HepG2 (cell line): Measurements from ENCODE around the gene RAB2B. TPM values are rescaled to one million over a fixed set of nuclear protein-coding genes. Genes with fewer than 3 reads are reported as not detected.

Experiments used
- ARID3A ChIP-seq: IDR thresholded peaks from 2 replicates; pipeline ENCODE4 v1.6.1; 2012; ENCODE audit warnings: low read depth, low read length, improper control_type of control experiment
- ATRX ChIP-seq: sonication (generic); formaldehyde crosslinking; IDR thresholded peaks from 2 replicates; pipeline ENCODE4 v1.4.0; 2020; ENCODE audit warnings: missing genetic modification reagents, borderline replicate concordance
- CAMTA2 ChIP-seq: sonication (generic); formaldehyde crosslinking; IDR thresholded peaks from 2 replicates; pipeline ENCODE4 v1.4.0; 2020; ENCODE audit warnings: mild to moderate bottlenecking, missing genetic modification reagents, borderline replicate concordance
- CCAR2 ChIP-seq: fragments of 200-400 bp; formaldehyde crosslinking; optimal IDR thresholded peaks from 2 replicates; pipeline ENCODE3; 2018; ENCODE audit warnings: low read depth, mild to moderate bottlenecking, low read length, moderate library complexity
- CHCHD3 ChIP-seq: sonication (generic); formaldehyde crosslinking; IDR thresholded peaks from 2 replicates; pipeline ENCODE4 v1.8.0; 2022; ENCODE audit warnings: mild to moderate bottlenecking, missing genetic modification reagents, moderate library complexity
- CHD2 ChIP-seq: IDR thresholded peaks from 2 replicates; pipeline ENCODE4 v1.6.1; 2011; ENCODE audit warnings: low read depth, low read length, improper control_type of control experiment
- MEIS1 ChIP-seq: sonication (generic); formaldehyde crosslinking; IDR thresholded peaks from 2 replicates; pipeline ENCODE4 v1.9.0; 2021; ENCODE audit warnings: mild to moderate bottlenecking, missing genetic modification reagents, moderate library complexity, borderline replicate concordance
- NBN ChIP-seq: fragments of 450-650 bp; conservative IDR thresholded peaks from 2 replicates; pipeline ENCODE4 v1.6.1; 2017
- NR1H2 ChIP-seq: sonication (generic); formaldehyde crosslinking; IDR thresholded peaks from 2 replicates; pipeline ENCODE4 v1.8.1; 2022; ENCODE audit warnings: low read depth, missing genetic modification reagents, borderline replicate concordance
- PHF21A ChIP-seq: sonication (generic); formaldehyde crosslinking; IDR thresholded peaks from 2 replicates; pipeline ENCODE4 v1.5.0; 2020; ENCODE audit warnings: mild to moderate bottlenecking, missing genetic modification reagents
- REST ChIP-seq, 2 experiments: IDR thresholded peaks; 2 replicates each; pipeline ENCODE4 v1.6.1; 2011 to 2012; ENCODE audit warnings: low read length in 2 of 2, borderline replicate concordance in 1 of 2, low read depth in 1 of 2, mild to moderate bottlenecking in 1 of 2, moderate library complexity in 1 of 2
- SMARCE1 ChIP-seq: fragments of 450-650 bp; IDR thresholded peaks from 2 replicates; pipeline ENCODE4 v1.6.1; 2017; ENCODE audit warnings: borderline replicate concordance
- SRSF1 ChIP-seq: fragments of 200-400 bp; formaldehyde crosslinking; optimal IDR thresholded peaks from 2 replicates; pipeline ENCODE3; 2017; ENCODE audit warnings: mild to moderate bottlenecking, low read depth, low read length, moderate library complexity
- ZBTB21 ChIP-seq: sonication (generic); formaldehyde crosslinking; IDR thresholded peaks from 2 replicates; pipeline ENCODE4 v1.4.0; 2020; ENCODE audit warnings: missing genetic modification reagents
- ZFX ChIP-seq: sonication (generic); formaldehyde crosslinking; IDR thresholded peaks from 2 replicates; pipeline ENCODE4 v1.4.0; 2020; ENCODE audit warnings: mild to moderate bottlenecking, low read depth, missing genetic modification reagents, moderate library complexity
- ZNF251 ChIP-seq: sonication (generic); formaldehyde crosslinking; IDR thresholded peaks from 2 replicates; pipeline ENCODE4 v1.9.0; 2021; ENCODE audit warnings: mild to moderate bottlenecking, missing genetic modification reagents
- ZNF331 ChIP-seq: sonication (generic); formaldehyde crosslinking; IDR thresholded peaks from 2 replicates; pipeline ENCODE4 v1.4.0; 2020; ENCODE audit warnings: missing genetic modification reagents
- ZNF354B ChIP-seq: sonication (generic); formaldehyde crosslinking; IDR thresholded peaks from 2 replicates; pipeline ENCODE4 v1.8.0; 2022; ENCODE audit warnings: mild to moderate bottlenecking, missing genetic modification reagents
- ZNF382 ChIP-seq: sonication (generic); formaldehyde crosslinking; IDR thresholded peaks from 2 replicates; pipeline ENCODE4 v1.5.0; 2020; ENCODE audit warnings: missing genetic modification reagents, mild to moderate bottlenecking, borderline replicate concordance
- ZNF572 ChIP-seq: sonication (generic); formaldehyde crosslinking; IDR thresholded peaks from 2 replicates; pipeline ENCODE4 v1.5.1; 2020; ENCODE audit warnings: mild to moderate bottlenecking, missing genetic modification reagents
- ZNF724P ChIP-seq: sonication (generic); formaldehyde crosslinking; IDR thresholded peaks from 2 replicates; pipeline ENCODE4 v1.8.0; 2022; ENCODE audit warnings: missing genetic modification reagents, borderline replicate concordance
- ZNF776 ChIP-seq: sonication (generic); formaldehyde crosslinking; IDR thresholded peaks from 2 replicates; pipeline ENCODE4 v1.4.0; 2020; ENCODE audit warnings: mild to moderate bottlenecking, missing genetic modification reagents
- polyA plus RNA-seq, 8 experiments: library from polyadenylated mRNA; depleted of rRNA in 3 of 8; stranded (reverse) in 7 of 8; unstranded in 1 of 8; fragments of >200 nt; fragmentation: Illumina TruSeq in 4 of 8; extraction: Trizol in 4 of 8; gene quantifications; 2 replicates each; pipeline versions ENCODE4 v1.2.1 to v1.2.3, GENCODE V29; 2011 to 2016; ENCODE audit warnings: low read depth in 4 of 8, missing spikeins in 1 of 8, mixed read lengths in 1 of 8; ENCODE audit not compliant: insufficient read depth in 1 of 8
- total RNA-seq, 5 experiments: library from RNA; depleted of rRNA; stranded (reverse); fragments of >200 nt; fragmentation: Illumina TruSeq; extraction: Trizol; gene quantifications; 2 replicates each; pipeline ENCODE4 v1.2.3, GENCODE V29; 2016; ENCODE audit warnings: low read depth in 1 of 5
- TF ChIP-seq, protein P1 (sequence below): sonication (generic); formaldehyde crosslinking; IDR thresholded peaks from 2 replicates; pipeline ENCODE4 v1.8.0; 2022; ENCODE audit warnings: mild to moderate bottlenecking, missing genetic modification reagents, moderate library complexity
- TF ChIP-seq, protein P2 (sequence below): sonication (generic); formaldehyde crosslinking; IDR thresholded peaks from 2 replicates; pipeline ENCODE4 v1.4.0; 2020; ENCODE audit warnings: missing genetic modification reagents

RAB2B gene
- total and polyA plus RNA-seq, 2 of the 13 experiments (the other 11 are each of a cell fraction or from before 2014, with no cell fraction given) = 36.0 to 60.6 TPM

- TF ChIP-seq SRSF1 = peak; percentile 32
- TF ChIP-seq ARID3A = no peak
- 0 out of 2 replicates have a peak, but pooled peaks have one; percentile 5 for TF ChIP-seq ZNF724P
- TF ChIP-seq ATRX (CRISPR knock-in tag) = no peak
- TF ChIP-seq ZNF251 (CRISPR knock-in tag) = no peak
- no peak for TF ChIP-seq ZNF382
- peak; percentile 44; the same call in 1 of the 2 replicates for TF ChIP-seq ZFX (CRISPR knock-in tag)
- TF ChIP-seq, protein P1, sequence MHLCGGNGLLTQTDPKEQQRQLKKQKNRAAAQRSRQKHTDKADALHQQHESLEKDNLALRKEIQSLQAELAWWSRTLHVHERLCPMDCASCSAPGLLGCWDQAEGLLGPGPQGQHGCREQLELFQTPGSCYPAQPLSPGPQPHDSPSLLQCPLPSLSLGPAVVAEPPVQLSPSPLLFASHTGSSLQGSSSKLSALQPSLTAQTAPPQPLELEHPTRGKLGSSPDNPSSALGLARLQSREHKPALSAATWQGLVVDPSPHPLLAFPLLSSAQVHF (CRISPR knock-in tag) = peak; percentile 69; the same call in 1 of the 2 replicates
- no peak for TF ChIP-seq REST (IDR thresholded peaks at IDR 0.05; ENCODE audit: borderline replicate concordance in 1 of 2, low read depth in 1 of 2, low read length in 2 of 2)
- no peak for TF ChIP-seq NBN
- TF ChIP-seq ZNF354B (CRISPR knock-in tag) = no peak
- no peak for TF ChIP-seq SMARCE1
- no peak for TF ChIP-seq ZNF776 (CRISPR knock-in tag)
- TF ChIP-seq CAMTA2 (CRISPR knock-in tag) = no peak
- no peak for TF ChIP-seq PHF21A
- no peak for TF ChIP-seq NR1H2 (CRISPR knock-in tag)
- no peak for TF ChIP-seq ZBTB21
- TF ChIP-seq ZNF331 = peak; percentile 39; the same call in 1 of the 2 replicates
- peak; percentile 33; the same call in 1 of the 2 replicates for TF ChIP-seq CHD2
- TF ChIP-seq ZNF572 (CRISPR knock-in tag) = peak; percentile 85; the same call in 1 of the 2 replicates
- no peak for TF ChIP-seq CCAR2
- no peak for TF ChIP-seq CHCHD3 (CRISPR knock-in tag)
- peak; percentile 59; the same call in 1 of the 2 replicates for TF ChIP-seq MEIS1 (CRISPR knock-in tag)
- TF ChIP-seq, protein P2, sequence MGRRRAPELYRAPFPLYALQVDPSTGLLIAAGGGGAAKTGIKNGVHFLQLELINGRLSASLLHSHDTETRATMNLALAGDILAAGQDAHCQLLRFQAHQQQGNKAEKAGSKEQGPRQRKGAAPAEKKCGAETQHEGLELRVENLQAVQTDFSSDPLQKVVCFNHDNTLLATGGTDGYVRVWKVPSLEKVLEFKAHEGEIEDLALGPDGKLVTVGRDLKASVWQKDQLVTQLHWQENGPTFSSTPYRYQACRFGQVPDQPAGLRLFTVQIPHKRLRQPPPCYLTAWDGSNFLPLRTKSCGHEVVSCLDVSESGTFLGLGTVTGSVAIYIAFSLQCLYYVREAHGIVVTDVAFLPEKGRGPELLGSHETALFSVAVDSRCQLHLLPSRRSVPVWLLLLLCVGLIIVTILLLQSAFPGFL = no peak
These were observed 49.4 kb upstream of the RAB2B start, which contains the start of gene SALL2 (continued) for GRCh38 chr14:21525962-21526671.
